ENCODE data around the gene TMEM116. TPM values are rescaled to one million over a fixed set of nuclear protein-coding genes. Genes with fewer than 3 reads are reported as not detected.

The TMEM116 gene
- total and polyA plus RNA-seq, 2 donors (not counting 3 experiments of a cell fraction or from before 2014, with no cell fraction given), result 1.6 to 3.9 TPM

GRCh38 chr12:112005419-112006395, 7.3 kb downstream of the TMEM116 start:
- FAIRE-seq (no peak), DNase-seq (ENCODE audit: low read depth, low spot score) (no peak)

More at GRCh38 chr12:112005419-112006395, 7.3 kb downstream of the TMEM116 start:
- POLR2A ChIA-PET, result no interaction called here
- Histone ChIP-seq H3K9me1 (replicated peaks; ENCODE audit: control insufficient read depth, extremely low read depth, insufficient read depth, low read length) (no peaks in the 10 kb centered on the region), H3K4me3 (replicated peaks in 1 of 3; ENCODE audit: insufficient read depth in 1 of 3, low read depth in 1 of 3, low read length in 3 of 3) (no peak overlapping the region), H3K9ac (replicated peaks; ENCODE audit: extremely low read depth, insufficient read depth, low read length) (no peak overlapping the region), H3K4me1 (ENCODE audit: control insufficient read depth, extremely low read depth, insufficient read depth, low read length) (peaks cover 9% of the 10 kb centered on the region), H4K20me1 (replicated peaks; ENCODE audit: control insufficient read depth, extremely low read depth, insufficient read depth, low read length) (no peaks in the 10 kb centered on the region), H3K9me3 (replicated peaks; ENCODE audit: control insufficient read depth, insufficient read depth, low read length) (no peaks in the 10 kb centered on the region), H3K79me2 (ENCODE audit: control insufficient read depth, insufficient read depth, low read length) (no peaks in the 10 kb centered on the region), H3K4me2 (ENCODE audit: insufficient read depth, low read length) (no peak overlapping the region), H3K27ac (ENCODE audit: insufficient read depth, low read depth, low read length) (no peak overlapping the region), H3K36me3 (ENCODE audit: control insufficient read depth in 2 of 2, extremely low read depth in 1 of 2, insufficient read depth in 2 of 2, low read length in 2 of 2) (no peaks in the 10 kb centered on the region), H3K27me3 (ENCODE audit: control insufficient read depth in 2 of 2, insufficient read depth in 2 of 2, low read length in 2 of 2) (no peaks in the 10 kb centered on the region), H2AFZ (ENCODE audit: low read depth, low read length) (peak overlapping the region; percentile 67)
- intact Hi-C loops (cut with micrococcal nuclease), result no loop called here
- dilution Hi-C loops (cut with MboI; ENCODE audit: extremely low pct_ligation_motif_present, low sequenced_read_pairs), result no loop called here
- BruUV-seq (replicated peaks), result no TSS peak
- CTCF ChIA-PET, result no interaction called here
- TF ChIP-seq GATA2 (IDR thresholded peaks at IDR 0.05; ENCODE audit: insufficient read depth, insufficient read length, low read depth, low read length), result no peak
- no peak for TF ChIP-seq MYC (IDR thresholded peaks at IDR 0.05; ENCODE audit: low read depth, low read length)
- no peak for TF ChIP-seq POLR2AphosphoS5 (IDR thresholded peaks at IDR 0.05; ENCODE audit: insufficient read depth, low read depth, low read length)
- no peak for TF ChIP-seq JUN (IDR thresholded peaks at IDR 0.05; ENCODE audit: borderline replicate concordance, insufficient read depth, insufficient read length, low read depth)
- no peak for TF ChIP-seq MAX (IDR thresholded peaks at IDR 0.05; ENCODE audit: insufficient read depth, insufficient read length)
- no peak for TF ChIP-seq FOS (IDR thresholded peaks at IDR 0.05; ENCODE audit: borderline replicate concordance, insufficient read depth, low read length)
- TF ChIP-seq EZH2 (IDR thresholded peaks at IDR 0.05; ENCODE audit: borderline replicate concordance, low read depth, low read length, severe bottlenecking), result no peak
- TF ChIP-seq CTCF (IDR thresholded peaks at IDR 0.05; ENCODE audit: extremely low read depth in 1 of 2, insufficient read depth in 1 of 2, low read depth in 1 of 2, low read length in 2 of 2), result no peak
- no peak for TF ChIP-seq POLR2A (IDR thresholded peaks at IDR 0.05; ENCODE audit: low read depth, low read length)

Data from endothelial cell of umbilical vein (primary cell).